GM12864 (cell line): ENCODE measurements around the gene CD3G.
"Not testable (repeated sequence)": the region's sequence is repeated elsewhere in the genome, so short reads cannot be mapped to it uniquely, and the experiment has no call there.

Experiments used
- DNase-seq: peaks from one replicate; pipeline ENCODE4 v3.0.0-alpha.2; 2011; ENCODE audit warnings: low read depth
- H3K4me3 ChIP-seq: 2 replicates; pipeline ENCODE4 v1.5.1; 2011; ENCODE audit warnings: mild to moderate bottlenecking, low read depth, low read length, control low read depth
- CTCF ChIP-seq: IDR thresholded peaks from 2 replicates; pipeline ENCODE4 v1.5.1; 2011; ENCODE audit warnings: low read depth, mild to moderate bottlenecking, moderate library complexity, low read length, control low read depth, inconsistent platforms; ENCODE audit errors: missing control alignments

The CD3G gene

DNA sequence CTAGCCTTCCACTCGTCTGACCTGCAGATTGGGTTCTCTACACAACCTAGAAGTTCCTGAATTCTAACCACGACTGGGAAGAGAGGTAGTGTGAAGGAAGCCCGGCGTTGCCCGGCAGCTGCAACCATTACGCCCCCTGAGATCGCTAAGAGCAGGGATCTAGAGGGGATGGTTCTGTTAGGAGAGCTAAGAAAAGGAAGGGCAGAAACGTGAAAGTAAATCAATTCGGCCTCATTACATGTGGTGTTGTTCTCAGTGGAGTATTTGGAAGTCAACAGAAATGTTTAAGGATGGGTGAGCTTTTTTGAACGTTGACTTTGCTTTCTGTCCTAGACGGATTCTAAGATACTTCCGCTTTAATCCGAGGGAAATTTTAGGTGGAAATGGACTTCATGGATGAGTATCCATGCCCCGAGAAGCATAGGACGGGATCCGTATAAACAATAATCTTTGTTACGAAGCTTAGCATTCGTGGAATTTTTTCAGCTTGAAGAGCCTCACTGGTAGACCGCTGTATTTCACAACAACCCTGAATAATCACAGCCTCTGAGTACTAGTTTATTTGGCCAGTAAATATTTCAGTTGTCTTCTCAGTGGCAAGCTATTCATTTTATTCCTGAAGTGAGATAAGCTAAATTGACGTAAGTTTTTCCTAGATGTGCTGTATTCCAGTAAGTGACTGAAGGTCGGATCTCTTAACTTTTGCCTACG, 57.9 kb downstream of the CD3G start:
- H3K4me3 ChIP-seq = peak overlapping the region; percentile 96
- DNase-seq = no peak
- TF ChIP-seq CTCF = no peak

- H3K4me3 ChIP-seq = peak overlapping the region; percentile 96
These were observed 58.5 kb downstream of the CD3G start for GRCh38 chr11:118402594-118402993.

More at GRCh38 chr11:118402594-118402993, 58.5 kb downstream of the CD3G start:
- not testable (repeated sequence) for DNase-seq
